ENCODE measurements around the gene PAXX.

PAXX gene

DNA sequence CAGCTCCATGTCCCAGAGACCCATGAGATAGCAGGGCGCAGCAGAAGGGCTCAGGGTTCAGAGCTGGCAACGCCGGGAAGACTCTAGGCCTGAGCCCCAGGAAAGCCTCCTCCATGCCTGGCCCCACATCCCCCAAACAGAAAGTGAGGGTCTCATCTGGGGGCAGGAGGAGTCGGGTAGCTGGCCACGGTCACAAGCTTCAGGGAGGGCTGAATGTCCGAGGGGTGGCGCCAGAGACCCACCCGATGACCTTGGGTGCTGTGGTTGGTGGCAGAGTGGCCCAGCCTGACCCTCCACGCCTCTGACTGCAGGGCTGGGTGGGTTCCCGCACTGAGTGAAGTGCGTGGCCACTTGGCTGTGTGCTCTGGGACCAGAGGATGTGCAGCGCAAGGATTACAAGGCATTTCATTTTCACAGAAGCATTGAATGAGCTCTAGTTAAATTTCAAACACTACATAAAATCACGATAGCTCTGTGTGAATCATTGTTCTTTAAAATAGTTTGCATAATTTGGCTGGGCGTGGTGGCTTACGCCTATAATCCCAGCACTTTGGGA, 44.2 kb upstream of the PAXX start:
- H3K9ac ChIP-seq (ENCODE audit: low read length): no peak overlapping the region
- H3K9me3 ChIP-seq (ENCODE audit: control insufficient read depth, insufficient read depth, low read depth, low read length): no peaks in the 10 kb centered on the region
- peaks cover 20% of the 10 kb centered on the region for H3K4me1 ChIP-seq (ENCODE audit: control insufficient read depth, insufficient read depth, low read length)
- no peak overlapping the region for H3K27ac ChIP-seq (ENCODE audit: low read depth, low read length)
- no peaks in the 10 kb centered on the region for H3K27me3 ChIP-seq (ENCODE audit: control insufficient read depth, insufficient read depth, low read length)
- H3K36me3 ChIP-seq (ENCODE audit: control insufficient read depth, insufficient read depth, low read length): no peaks in the 10 kb centered on the region
- no peak overlapping the region for H3K4me3 ChIP-seq (ENCODE audit: low read depth, low read length)

GRCh38 chr9:136949239-136949816, 42.9 kb upstream of the PAXX start:
- Histone ChIP-seq H3K4me1 (ENCODE audit: control insufficient read depth, insufficient read depth, low read length) (peaks cover 16% of the 10 kb centered on the region; the same call in 1 of the 2 replicates), H3K27ac (ENCODE audit: low read depth, low read length) (no peak overlapping the region)

DNA sequence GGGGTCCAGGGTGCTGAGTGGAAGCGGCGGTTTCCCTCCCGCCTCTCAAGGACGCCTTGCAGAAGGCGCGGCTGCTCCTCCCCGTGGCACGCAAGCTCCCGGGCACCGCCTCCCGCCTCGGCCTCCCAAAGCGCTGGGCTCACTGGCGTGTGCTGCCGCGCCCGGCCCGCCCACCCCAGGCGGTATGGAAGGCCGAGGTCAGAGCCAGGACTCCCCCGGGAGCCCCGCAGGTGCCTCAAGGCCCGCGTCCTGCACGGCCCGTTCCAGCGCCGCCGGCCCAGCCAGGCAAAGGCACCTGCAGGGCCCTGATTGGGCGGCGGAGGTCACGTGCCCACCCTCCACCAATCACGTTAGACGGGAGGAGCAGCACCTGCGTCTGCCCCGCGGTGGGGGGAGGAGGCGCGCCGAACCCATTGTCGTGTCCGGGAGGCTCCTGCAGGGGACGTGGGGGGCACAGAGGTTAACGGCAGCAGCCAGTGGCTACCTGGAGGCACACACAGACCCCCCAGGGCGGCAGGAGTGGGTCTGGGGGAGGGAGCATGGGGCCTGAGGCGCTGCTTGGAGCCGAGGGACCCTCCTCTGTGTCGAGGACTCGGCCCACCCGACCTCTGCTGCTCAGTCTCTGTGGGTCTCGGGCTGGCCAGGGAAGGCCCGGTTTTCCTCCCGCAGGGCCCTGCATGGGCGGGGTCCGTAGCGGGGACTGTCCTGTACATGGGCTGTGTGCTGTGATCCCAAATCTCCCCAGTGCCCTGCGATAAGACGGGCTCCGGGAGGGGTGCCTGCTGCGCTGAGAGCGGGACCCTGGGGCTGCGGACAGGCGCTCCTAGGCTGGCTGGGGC, 42.2 kb upstream of the PAXX start:
- no peaks in the 10 kb centered on the region for H3K36me3 ChIP-seq (ENCODE audit: control insufficient read depth, insufficient read depth, low read length)
- peak overlapping the region; percentile 7; the same call in 1 of the 2 replicates for H3K27ac ChIP-seq (ENCODE audit: low read depth, low read length)
- peak overlapping the region; percentile 28 for H3K9ac ChIP-seq (ENCODE audit: low read length)
- H3K4me3 ChIP-seq (ENCODE audit: low read depth, low read length): peak overlapping the region; percentile 69
- peaks cover 13% of the 10 kb centered on the region; the same call in 1 of the 2 replicates for H3K4me1 ChIP-seq (ENCODE audit: control insufficient read depth, insufficient read depth, low read length)
- no peaks in the 10 kb centered on the region for H3K27me3 ChIP-seq (ENCODE audit: control insufficient read depth, insufficient read depth, low read length)
- H3K9me3 ChIP-seq (ENCODE audit: control insufficient read depth, insufficient read depth, low read depth, low read length): no peaks in the 10 kb centered on the region

More at GRCh38 chr9:136949239-136949816, 42.9 kb upstream of the PAXX start:
- H3K9me3 ChIP-seq (ENCODE audit: control insufficient read depth, insufficient read depth, low read depth, low read length): no peaks in the 10 kb centered on the region
- no peaks in the 10 kb centered on the region for H3K36me3 ChIP-seq (ENCODE audit: control insufficient read depth, insufficient read depth, low read length)
- H3K27me3 ChIP-seq (ENCODE audit: control insufficient read depth, insufficient read depth, low read length): no peaks in the 10 kb centered on the region
- H3K4me3 ChIP-seq (ENCODE audit: low read depth, low read length): peak overlapping the region; percentile 69
- no peak overlapping the region for H3K9ac ChIP-seq (ENCODE audit: low read length)

DNA sequence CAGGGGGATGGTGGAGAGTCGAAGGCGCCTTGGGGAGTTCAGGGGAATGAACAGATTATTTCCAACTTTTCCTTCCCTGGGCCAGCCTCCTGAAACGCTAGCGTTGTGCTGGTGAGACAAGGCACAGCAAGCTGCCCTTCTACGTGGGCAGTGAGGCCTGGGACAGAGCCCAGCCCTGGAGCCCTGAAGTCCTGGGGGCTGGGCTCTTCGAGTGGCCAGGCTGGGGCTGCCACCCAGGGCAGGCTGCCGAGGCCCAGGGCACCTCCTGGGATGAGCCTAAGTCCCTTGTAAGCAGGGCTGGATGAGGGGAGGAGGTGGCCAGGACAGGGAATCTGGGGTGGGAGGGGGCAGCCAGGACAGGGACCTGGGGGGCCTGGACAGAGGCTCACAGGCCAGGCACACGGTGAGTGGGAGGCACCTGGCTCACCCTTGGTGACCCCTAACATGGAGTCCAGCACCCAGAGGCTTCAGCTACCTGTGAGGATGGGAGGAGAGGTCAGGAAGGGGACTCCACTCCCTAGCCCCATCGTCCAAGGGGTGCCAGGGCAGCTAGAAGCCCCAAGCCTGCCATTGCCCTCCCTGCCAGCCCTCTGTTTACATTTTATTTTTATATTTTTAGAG, 41.5 kb upstream of the PAXX start:
- Histone ChIP-seq H3K9ac (ENCODE audit: low read length) (peak overlapping the region; percentile 28), H3K4me1 (ENCODE audit: control insufficient read depth, insufficient read depth, low read length) (peaks cover 12% of the 10 kb centered on the region; the same call in 1 of the 2 replicates), H3K27ac (ENCODE audit: low read depth, low read length) (peak overlapping the region; percentile 7; the same call in 1 of the 2 replicates), H3K4me3 (ENCODE audit: low read depth, low read length) (peak overlapping the region; percentile 69), H3K27me3 (ENCODE audit: control insufficient read depth, insufficient read depth, low read length) (no peaks in the 10 kb centered on the region), H3K9me3 (ENCODE audit: control insufficient read depth, insufficient read depth, low read depth, low read length) (no peaks in the 10 kb centered on the region), H3K36me3 (ENCODE audit: control insufficient read depth, insufficient read depth, low read length) (no peaks in the 10 kb centered on the region)

- Histone ChIP-seq H3K9me3 (ENCODE audit: control insufficient read depth, insufficient read depth, low read depth, low read length) (no peaks in the 10 kb centered on the region), H3K27me3 (ENCODE audit: control insufficient read depth, insufficient read depth, low read length) (no peaks in the 10 kb centered on the region), H3K4me1 (ENCODE audit: control insufficient read depth, insufficient read depth, low read length) (peaks cover 12% of the 10 kb centered on the region; the same call in 1 of the 2 replicates), H3K27ac (ENCODE audit: low read depth, low read length) (no peak within 1 kb of the TSS), H3K9ac (ENCODE audit: low read length) (no peak within 1 kb of the TSS), H3K4me3 (ENCODE audit: low read depth, low read length) (no peak within 1 kb of the TSS), H3K36me3 (ENCODE audit: control insufficient read depth, insufficient read depth, low read length) (no peaks in the 10 kb centered on the region)
These were observed 40.5 kb upstream of the PAXX start, which contains the start of gene LCN12 for GRCh38 chr9:136951541-136952320. Gene LCN12, plus strand, starts transcription at chr9:136952273. Its CDS starts 55 bp downstream, at chr9:136952328.

- Histone ChIP-seq H3K36me3 (ENCODE audit: control insufficient read depth, insufficient read depth, low read length) (no peaks in the 10 kb centered on the region), H3K9ac (ENCODE audit: low read length) (no peak overlapping the region), H3K9me3 (ENCODE audit: control insufficient read depth, insufficient read depth, low read depth, low read length) (no peaks in the 10 kb centered on the region), H3K27ac (ENCODE audit: low read depth, low read length) (no peak overlapping the region), H3K4me3 (ENCODE audit: low read depth, low read length) (no peak overlapping the region), H3K4me1 (ENCODE audit: control insufficient read depth, insufficient read depth, low read length) (peaks cover 12% of the 10 kb centered on the region; the same call in 1 of the 2 replicates), H3K27me3 (ENCODE audit: control insufficient read depth, insufficient read depth, low read length) (no peaks in the 10 kb centered on the region)
These were observed 39.8 kb upstream of the PAXX start for GRCh38 chr9:136952321-136952850.

DNA sequence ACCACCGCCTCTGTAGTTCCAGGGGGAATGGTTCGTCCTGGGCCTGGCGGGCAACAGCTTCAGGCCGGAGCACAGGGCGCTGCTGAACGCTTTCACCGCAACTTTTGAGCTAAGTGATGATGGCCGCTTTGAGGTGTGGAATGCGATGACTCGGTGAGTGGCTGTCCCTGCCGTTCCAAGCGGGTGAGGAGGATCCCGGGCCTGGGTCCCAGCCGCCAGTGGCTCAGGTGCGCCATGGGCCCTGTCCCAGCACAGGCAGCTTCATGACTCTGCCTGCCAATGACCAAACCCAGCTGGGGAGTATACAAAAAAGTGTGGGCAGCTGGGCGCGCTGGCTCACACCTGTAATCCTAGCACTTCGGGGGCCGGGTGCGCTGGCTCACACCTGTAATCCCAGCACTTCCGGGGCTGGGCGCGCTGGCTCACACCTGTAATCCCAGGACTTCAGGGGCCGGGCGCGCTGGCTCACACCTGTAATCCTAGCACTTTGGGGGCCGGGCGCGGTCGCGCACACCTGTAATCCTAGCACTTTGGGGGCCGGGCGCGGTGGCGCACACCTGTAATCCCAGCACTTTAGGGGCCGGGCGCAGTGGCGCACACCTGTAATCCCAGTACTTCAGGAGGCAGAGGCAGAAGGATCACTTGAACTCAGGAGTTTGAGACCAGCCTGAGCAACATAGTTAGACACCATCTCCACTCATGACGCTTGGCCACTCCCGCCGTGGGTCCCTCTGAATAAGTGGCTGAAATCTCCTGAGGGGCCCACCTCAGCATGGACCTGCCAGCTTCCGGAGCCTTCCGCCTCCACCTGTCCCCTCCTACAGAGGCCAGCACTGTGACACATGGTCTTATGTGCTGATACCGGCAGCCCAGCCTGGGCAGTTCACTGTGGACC, 39.1 kb upstream of the PAXX start:
- H3K36me3 ChIP-seq (ENCODE audit: control insufficient read depth, insufficient read depth, low read length): no peaks in the 10 kb centered on the region
- no peak overlapping the region for H3K9ac ChIP-seq (ENCODE audit: low read length)
- H3K27me3 ChIP-seq (ENCODE audit: control insufficient read depth, insufficient read depth, low read length): no peaks in the 10 kb centered on the region
- H3K4me3 ChIP-seq (ENCODE audit: low read depth, low read length): no peak overlapping the region
- H3K4me1 ChIP-seq (ENCODE audit: control insufficient read depth, insufficient read depth, low read length): peaks cover 8% of the 10 kb centered on the region; the same call in 1 of the 2 replicates
- no peak overlapping the region for H3K27ac ChIP-seq (ENCODE audit: low read depth, low read length)
- H3K9me3 ChIP-seq (ENCODE audit: control insufficient read depth, insufficient read depth, low read depth, low read length): no peaks in the 10 kb centered on the region

DNA sequence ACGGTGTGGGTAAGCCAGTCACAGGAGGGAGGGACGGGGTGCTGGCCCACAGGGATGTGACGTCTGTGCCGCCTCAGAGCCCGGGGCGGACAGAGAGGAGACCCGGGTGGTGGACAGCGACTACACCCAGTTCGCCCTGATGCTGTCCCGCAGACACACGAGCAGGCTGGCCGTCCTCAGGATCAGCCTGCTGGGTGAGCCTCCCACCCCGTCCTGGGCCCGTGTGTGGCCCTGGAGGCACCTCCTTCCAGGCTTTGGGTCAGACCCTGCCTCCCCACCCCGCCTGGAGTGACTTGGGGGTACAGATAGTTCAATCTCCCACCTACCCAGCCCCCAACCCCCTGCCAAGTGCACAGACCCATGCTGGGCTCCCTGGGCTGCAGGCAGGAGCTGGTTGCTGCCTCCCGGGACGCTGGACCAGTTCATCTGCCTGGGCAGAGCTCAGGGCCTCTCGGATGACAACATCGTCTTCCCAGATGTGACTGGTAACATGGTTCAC, 38.4 kb upstream of the PAXX start:
- no peak overlapping the region for H3K27ac ChIP-seq (ENCODE audit: low read depth, low read length)
- H3K36me3 ChIP-seq (ENCODE audit: control insufficient read depth, insufficient read depth, low read length): no peaks in the 10 kb centered on the region
- peaks cover 7% of the 10 kb centered on the region; the same call in 1 of the 2 replicates for H3K4me1 ChIP-seq (ENCODE audit: control insufficient read depth, insufficient read depth, low read length)
- H3K9me3 ChIP-seq (ENCODE audit: control insufficient read depth, insufficient read depth, low read depth, low read length): no peaks in the 10 kb centered on the region
- no peak overlapping the region for H3K4me3 ChIP-seq (ENCODE audit: low read depth, low read length)
- H3K9ac ChIP-seq (ENCODE audit: low read length): no peak overlapping the region
- no peaks in the 10 kb centered on the region for H3K27me3 ChIP-seq (ENCODE audit: control insufficient read depth, insufficient read depth, low read length)

- Histone ChIP-seq H3K9ac (ENCODE audit: low read length) (no peak overlapping the region), H3K4me1 (ENCODE audit: control insufficient read depth, insufficient read depth, low read length) (peaks cover 7% of the 10 kb centered on the region; the same call in 1 of the 2 replicates), H3K36me3 (ENCODE audit: control insufficient read depth, insufficient read depth, low read length) (no peaks in the 10 kb centered on the region), H3K9me3 (ENCODE audit: control insufficient read depth, insufficient read depth, low read depth, low read length) (no peaks in the 10 kb centered on the region), H3K4me3 (ENCODE audit: low read depth, low read length) (no peak overlapping the region), H3K27ac (ENCODE audit: low read depth, low read length) (no peak overlapping the region), H3K27me3 (ENCODE audit: control insufficient read depth, insufficient read depth, low read length) (no peaks in the 10 kb centered on the region)
These were observed 37.7 kb upstream of the PAXX start for GRCh38 chr9:136954270-136955083.

Measured in HUES6 (cell line).